HFFc6 (cell line): ENCODE measurements around the gene ATP2A1. TPM values are rescaled to one million over a fixed set of nuclear protein-coding genes. Genes with fewer than 3 reads are reported as not detected.
"Not testable (repeated sequence)": the region's sequence is repeated elsewhere in the genome, so short reads cannot be mapped to it uniquely, and the experiment has no call there.

Source experiments
- DNase-seq: peaks from one replicate; pipeline ENCODE4 v3.0.0-alpha.2; 2018
- H3K27ac Mint-ChIP-seq: 2 replicates; pipeline ENCODE4 v1.8.0; 2020; ENCODE audit warnings: mild to moderate bottlenecking, mixed read lengths
- H3K27me3 Mint-ChIP-seq: 2 replicates; pipeline ENCODE4 v1.8.0; 2021; ENCODE audit warnings: mild to moderate bottlenecking, moderate library complexity, mixed read lengths; ENCODE audit not compliant: insufficient read depth
- H3K36me3 Mint-ChIP-seq: 2 replicates; pipeline ENCODE4 v1.8.0; 2021; ENCODE audit warnings: low read depth, mixed read lengths
- H3K4me1 Mint-ChIP-seq: 2 replicates; pipeline ENCODE4 v1.8.0; 2020; ENCODE audit warnings: low read depth, mixed read lengths
- H3K4me3 Mint-ChIP-seq: 2 replicates; pipeline ENCODE4 v1.8.0; 2020; ENCODE audit warnings: mild to moderate bottlenecking, moderate library complexity, mixed read lengths
- H3K9me3 Mint-ChIP-seq: 2 replicates; pipeline ENCODE4 v1.8.0; 2020; ENCODE audit warnings: mild to moderate bottlenecking, mixed read lengths
- total RNA-seq, 6 experiments: library from RNA; stranded (reverse); fragmentation: NEBNext Ultra II Directional; extraction: Animal tissue kit (Norgen Biotek cat#: 25700); gene quantifications; 2 replicates in 1 of 6; 3 replicates in 5 of 6; pipeline ENCODE4 v1.2.3, GENCODE V29; 2021
- TF ChIP-seq, protein P1 (sequence below): fragments of 200-600 bp; sonication (generic); IDR thresholded peaks from 2 replicates; pipeline ENCODE4 v1.5.0; 2021; ENCODE audit warnings: antibody characterized with exemption, mild to moderate bottlenecking

Gene ATP2A1
- total RNA-seq, 6 experiments from 2014 or later = 0.26 to 0.85 (median 0.54) TPM

DNA sequence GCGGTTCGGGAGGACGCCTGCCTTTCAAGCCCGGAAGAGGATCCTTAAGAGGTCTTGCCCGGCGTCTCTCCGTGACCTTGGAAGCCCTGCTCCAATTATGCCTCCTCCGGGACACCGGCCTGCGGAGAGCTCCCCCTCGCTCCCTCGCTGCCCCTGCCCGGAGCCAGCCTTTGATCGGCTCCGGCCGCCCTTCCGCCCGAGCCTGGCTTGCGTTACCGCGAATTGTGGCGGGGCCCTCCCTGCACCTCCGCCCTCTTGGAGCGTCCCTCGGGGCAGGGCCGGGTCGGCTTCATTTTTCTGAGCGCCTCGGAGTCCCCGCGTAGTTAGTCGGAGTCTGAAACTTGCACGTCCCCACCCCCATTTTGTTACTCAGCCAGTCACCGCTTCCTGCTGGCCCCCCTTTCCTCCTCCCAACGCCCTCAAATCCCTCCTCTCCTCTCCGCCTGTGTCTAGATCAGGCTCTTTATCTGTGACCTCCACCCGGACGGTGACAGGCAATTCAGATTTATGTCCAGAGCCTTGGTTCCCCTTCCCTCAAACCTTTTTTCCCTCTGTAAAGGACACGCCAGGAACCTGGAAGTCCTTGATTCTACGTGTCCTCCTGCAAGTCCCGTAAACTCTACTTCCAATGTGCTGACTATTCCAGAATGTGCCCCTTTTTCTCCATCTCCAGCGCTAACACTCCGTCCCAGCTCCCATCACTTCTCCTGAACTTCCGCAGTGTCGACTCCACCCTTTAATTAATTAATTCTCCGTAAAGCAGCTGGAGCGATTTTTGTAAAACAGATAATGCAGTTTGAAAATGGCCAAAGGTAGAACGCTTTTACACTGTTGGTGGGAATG, 47.3 kb downstream of the ATP2A1 start:
- H3K9me3 Mint-ChIP-seq = no peaks in the 10 kb centered on the region
- TF ChIP-seq, protein P1, sequence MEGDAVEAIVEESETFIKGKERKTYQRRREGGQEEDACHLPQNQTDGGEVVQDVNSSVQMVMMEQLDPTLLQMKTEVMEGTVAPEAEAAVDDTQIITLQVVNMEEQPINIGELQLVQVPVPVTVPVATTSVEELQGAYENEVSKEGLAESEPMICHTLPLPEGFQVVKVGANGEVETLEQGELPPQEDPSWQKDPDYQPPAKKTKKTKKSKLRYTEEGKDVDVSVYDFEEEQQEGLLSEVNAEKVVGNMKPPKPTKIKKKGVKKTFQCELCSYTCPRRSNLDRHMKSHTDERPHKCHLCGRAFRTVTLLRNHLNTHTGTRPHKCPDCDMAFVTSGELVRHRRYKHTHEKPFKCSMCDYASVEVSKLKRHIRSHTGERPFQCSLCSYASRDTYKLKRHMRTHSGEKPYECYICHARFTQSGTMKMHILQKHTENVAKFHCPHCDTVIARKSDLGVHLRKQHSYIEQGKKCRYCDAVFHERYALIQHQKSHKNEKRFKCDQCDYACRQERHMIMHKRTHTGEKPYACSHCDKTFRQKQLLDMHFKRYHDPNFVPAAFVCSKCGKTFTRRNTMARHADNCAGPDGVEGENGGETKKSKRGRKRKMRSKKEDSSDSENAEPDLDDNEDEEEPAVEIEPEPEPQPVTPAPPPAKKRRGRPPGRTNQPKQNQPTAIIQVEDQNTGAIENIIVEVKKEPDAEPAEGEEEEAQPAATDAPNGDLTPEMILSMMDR = no peak
- peak overlapping the region; percentile 94 for H3K4me3 Mint-ChIP-seq
- peaks cover 6% of the 10 kb centered on the region; the same call in 1 of the 2 replicates for H3K36me3 Mint-ChIP-seq
- H3K4me1 Mint-ChIP-seq = peaks cover 11% of the 10 kb centered on the region; the same call in 1 of the 2 replicates
- H3K27ac Mint-ChIP-seq = peak overlapping the region; percentile 92
- H3K27me3 Mint-ChIP-seq = peaks cover 4% of the 10 kb centered on the region; the same call in 1 of the 2 replicates
- DNase-seq = peak; percentile 70

DNA sequence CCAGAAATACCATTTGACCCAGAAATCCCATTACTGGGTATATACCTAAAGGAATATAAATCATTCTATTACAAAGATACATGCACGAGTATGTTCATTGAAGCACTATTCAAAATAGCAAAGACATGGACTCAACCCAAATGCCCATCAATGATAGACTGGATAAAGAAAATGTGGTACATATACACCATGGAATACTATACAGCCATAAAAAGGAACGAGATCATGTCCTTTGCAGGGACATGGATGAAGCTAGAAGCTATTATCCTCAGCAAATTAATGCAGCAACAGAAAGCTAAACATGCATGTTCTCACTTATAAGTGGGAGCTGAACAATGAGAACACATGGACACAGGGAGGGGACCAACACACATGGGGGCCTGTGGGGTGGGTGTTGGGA, 48.0 kb downstream of the ATP2A1 start:
- H3K9me3 Mint-ChIP-seq, DNase-seq, H3K36me3 Mint-ChIP-seq, H3K27me3 Mint-ChIP-seq: not testable (repeated sequence)
- Mint-ChIP-seq H3K27ac (peak overlapping the region; percentile 92), H3K4me1 (peaks cover 11% of the 10 kb centered on the region; the same call in 1 of the 2 replicates), H3K4me3 (peak overlapping the region; percentile 94)

DNA sequence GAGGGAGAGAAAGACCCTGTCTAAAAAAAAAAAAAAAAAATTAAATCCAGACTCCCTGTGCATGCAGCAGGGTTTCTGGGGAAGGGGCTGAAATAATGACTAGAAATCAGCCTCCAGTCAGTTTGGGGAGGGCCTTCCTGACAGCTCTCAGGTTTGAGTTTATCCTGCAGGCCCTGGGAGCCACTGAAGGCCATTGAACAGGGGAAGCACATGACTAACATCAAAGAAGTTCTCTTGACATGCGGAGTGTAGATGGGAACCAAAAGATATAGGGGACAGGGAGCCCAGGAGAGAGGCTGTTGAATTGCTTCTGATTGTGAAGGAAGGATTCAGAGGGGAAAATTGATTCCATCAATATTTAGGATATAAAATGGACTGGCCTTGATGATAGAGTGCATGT, 49.5 kb downstream of the ATP2A1 start:
- Mint-ChIP-seq H3K27me3 (peaks cover 6% of the 10 kb centered on the region; the same call in 1 of the 2 replicates), H3K4me1 (peaks cover 11% of the 10 kb centered on the region; the same call in 1 of the 2 replicates), H3K4me3 (no peak overlapping the region), H3K9me3 (no peaks in the 10 kb centered on the region), H3K27ac (no peak overlapping the region), H3K36me3 (no peaks in the 10 kb centered on the region)
- TF ChIP-seq, protein P1 = no peak
- no peak for DNase-seq

DNA sequence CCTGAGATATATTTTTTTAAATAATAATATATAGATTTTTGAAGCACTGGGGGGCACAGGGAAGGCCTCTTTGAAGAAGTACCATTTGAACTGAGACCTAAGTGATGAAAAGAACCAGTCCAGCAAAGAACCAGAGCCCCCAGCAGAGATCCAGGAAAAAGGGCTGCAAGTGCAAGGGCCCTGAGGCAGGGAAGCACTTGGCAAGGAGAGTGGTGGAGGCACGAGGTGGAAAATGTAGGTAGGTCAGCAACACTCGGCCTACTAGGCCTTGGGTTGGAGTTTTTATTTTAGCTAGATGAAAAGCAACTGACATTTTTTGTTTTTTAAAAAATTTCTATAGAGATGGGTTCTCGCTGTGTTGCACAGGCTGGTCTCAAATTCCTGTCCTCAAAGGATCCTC, 51.9 kb downstream of the ATP2A1 start:
- Mint-ChIP-seq H3K4me1 (peaks cover 5% of the 10 kb centered on the region; the same call in 1 of the 2 replicates), H3K36me3 (0 out of 2 replicates have a peak, but pooled peaks cover 3% of the 10 kb centered on the region), H3K27me3 (peaks cover 11% of the 10 kb centered on the region), H3K9me3 (no peaks in the 10 kb centered on the region), H3K27ac (no peak overlapping the region), H3K4me3 (no peak overlapping the region)
- TF ChIP-seq, protein P1 = no peak
- no peak for DNase-seq

DNA sequence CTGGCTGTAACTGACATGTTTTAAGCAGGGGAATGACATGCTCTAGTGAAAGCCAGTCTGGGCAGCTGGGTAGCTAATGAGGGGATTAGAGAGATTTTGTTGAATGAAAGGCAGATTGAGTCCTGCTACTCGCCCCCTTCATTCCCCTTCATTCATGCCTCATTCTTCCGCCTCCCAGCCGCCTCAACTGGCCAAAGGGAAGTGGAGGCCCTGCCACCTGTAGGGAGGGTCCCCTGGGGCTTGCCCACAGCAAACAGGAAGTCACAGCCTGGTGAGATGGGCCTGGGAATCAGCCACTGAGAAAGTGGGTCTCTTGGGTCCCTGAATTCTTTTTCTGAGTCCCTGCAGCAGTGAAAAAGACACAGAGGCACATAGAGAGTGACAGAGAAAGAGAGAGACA, 52.4 kb downstream of the ATP2A1 start:
- Mint-ChIP-seq H3K27me3 (peaks cover 10% of the 10 kb centered on the region), H3K4me1 (peaks cover 5% of the 10 kb centered on the region; the same call in 1 of the 2 replicates), H3K36me3 (0 out of 2 replicates have a peak, but pooled peaks cover 3% of the 10 kb centered on the region), H3K27ac (no peak overlapping the region), H3K9me3 (no peaks in the 10 kb centered on the region), H3K4me3 (no peak overlapping the region)
- TF ChIP-seq, protein P1 = no peak
- DNase-seq = no peak

DNA sequence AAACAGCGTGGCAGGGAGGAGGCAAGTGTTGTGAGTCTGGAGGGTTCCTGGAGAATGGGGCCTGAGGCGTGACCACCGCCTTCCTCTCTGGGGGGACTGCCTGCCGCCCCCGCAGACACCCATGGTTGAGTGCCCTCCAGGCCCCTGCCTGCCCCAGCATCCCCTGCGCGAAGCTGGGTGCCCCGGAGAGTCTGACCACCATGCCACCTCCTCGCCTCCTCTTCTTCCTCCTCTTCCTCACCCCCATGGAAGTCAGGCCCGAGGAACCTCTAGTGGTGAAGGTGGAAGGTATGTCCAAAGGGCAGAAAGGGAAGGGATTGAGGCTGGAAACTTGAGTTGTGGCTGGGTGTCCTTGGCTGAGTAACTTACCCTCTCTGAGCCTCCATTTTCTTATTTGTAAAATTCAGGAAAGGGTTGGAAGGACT, 53.5 kb downstream of the ATP2A1 start, which contains the start of gene CD19:
Gene CD19, plus strand, starts transcription at position 171 of the 425 bp plus-strand sequence. Its CDS starts 30 bp downstream, at position 201.
- peaks cover 3% of the 10 kb centered on the region; the same call in 1 of the 2 replicates for H3K36me3 Mint-ChIP-seq
- H3K4me3 Mint-ChIP-seq = no peak within 1 kb of the TSS
- H3K4me1 Mint-ChIP-seq = peaks cover 9% of the 10 kb centered on the region; the same call in 1 of the 2 replicates
- peaks cover 9% of the 10 kb centered on the region for H3K27me3 Mint-ChIP-seq
- no peaks in the 10 kb centered on the region for H3K9me3 Mint-ChIP-seq
- H3K27ac Mint-ChIP-seq = no peak within 1 kb of the TSS
- DNase-seq = no peak
- TF ChIP-seq, protein P1 = no peak
